Colon (tissue), 2 donors: ENCODE measurements around the gene B4GALT1.

Experiments
- FAIRE-seq: peaks from 2 replicates; lab custom pipeline; 2012; peaks lifted over from hg19 to GRCh38; lab: Jason Lieb, UNC
- donor health status: control.
- donor health status: control.

Gene B4GALT1

DNA sequence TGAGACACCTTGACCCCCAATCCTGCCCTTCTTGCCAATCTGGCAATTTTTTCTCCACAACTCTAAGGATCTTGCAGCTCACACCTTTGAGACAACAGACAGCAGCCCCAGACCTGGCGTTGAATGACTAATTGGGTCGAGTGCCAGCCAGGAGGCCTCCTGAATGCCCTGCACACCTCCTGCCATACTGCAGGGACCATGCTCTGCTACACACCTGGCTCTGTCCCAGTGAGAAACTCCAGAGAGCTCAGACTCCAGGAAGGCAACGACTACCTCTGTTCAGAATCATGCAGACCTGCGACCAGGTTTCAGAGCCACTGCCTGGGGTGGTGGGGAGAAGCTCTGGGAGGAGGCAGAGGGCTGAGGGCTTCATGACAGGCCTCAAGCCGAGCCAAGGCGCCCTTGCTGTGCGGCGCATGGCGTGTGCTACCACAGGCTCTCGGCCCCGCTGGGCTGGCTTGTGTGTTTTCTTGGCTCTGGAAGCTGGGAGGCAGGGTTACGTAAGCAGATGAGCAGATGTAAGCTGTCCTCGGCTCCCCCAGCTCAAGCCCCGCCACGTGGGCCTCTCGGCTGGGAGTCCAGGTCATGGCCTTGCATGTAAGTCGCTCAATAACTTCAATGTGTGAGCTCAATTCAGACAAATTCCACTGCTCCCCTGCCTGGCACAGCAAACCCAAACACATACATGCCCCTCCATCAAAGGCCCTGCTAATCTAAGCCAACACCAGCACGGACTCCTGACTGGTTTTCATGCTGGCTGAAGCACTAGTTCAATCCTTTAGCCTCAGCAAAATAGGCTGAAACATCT lies 27.5 kb downstream of the B4GALT1 start:
- no peak for FAIRE-seq

DNA sequence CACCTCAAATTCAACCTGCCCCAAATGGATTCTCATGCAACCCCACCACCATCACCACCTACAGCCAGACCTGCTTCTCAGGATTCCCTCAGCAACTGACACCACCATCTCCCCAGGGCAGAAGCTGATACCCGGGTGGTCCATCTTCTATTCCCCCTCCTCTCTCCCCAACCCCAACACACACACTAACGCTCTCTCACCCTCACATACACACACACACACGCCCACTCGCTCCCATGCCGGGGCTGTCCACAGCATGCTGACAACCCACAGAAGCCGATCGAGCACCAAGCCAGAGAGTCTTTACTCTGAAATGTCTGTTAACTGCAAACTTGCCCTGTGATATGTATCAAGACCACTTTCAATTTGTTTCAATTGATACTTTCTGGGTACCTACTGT lies 28.4 kb downstream of the B4GALT1 start:
- FAIRE-seq, result no peak

- FAIRE-seq, result no peak
Observed at GRCh38 chr9:33137781-33138264, 29.3 kb downstream of the B4GALT1 start.

GRCh38 chr9:33136721-33137670 lies 30.1 kb downstream of the B4GALT1 start:
- no peak for FAIRE-seq

- no peak for FAIRE-seq
Observed at GRCh38 chr9:33135470-33135958, 31.6 kb downstream of the B4GALT1 start.

DNA sequence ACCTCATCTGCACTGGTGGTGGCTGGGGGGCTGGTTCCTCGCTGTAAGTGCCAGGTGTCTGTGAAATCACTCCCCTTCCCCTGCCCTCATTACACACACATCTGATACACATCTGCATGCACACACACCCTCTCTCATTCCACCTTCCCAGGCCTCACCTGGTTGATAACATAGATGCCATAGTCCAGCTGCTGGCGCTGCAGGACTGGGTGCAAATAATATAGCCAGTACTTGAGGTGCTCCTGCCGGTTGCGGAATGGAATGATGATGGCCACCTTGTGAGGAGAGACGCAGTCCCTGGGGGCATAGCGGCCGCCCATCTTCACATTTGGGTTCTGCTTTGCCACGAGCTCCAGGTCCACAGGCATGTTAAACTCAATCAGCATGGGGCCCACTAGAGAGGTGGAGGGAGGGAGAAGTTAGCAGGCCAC lies 32.1 kb downstream of the B4GALT1 start:
- no peak for FAIRE-seq

DNA sequence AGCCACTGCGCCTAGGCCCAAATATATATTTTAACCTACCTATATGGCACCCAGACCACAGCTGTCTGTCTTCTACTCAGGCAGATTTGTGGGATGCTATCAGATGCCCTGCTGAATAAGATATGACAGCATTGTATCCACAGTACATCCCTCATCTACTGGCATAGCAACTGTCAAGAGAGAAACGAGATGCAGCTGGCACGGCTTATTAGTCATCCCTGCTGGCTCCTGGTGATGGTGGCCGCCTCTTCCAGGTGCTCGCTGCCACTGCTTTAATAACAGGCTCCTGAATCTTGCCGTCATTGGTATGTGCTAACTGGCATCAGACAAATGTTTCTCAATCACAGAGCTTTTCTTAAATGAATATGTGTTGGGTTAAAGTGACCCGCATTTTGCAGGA lies 34.0 kb downstream of the B4GALT1 start:
- FAIRE-seq, result no peak

GRCh38 chr9:33131790-33132772 lies 35.1 kb downstream of the B4GALT1 start:
- no peak for FAIRE-seq

GRCh38 chr9:33130961-33131789 lies 36.0 kb downstream of the B4GALT1 start:
- no peak for FAIRE-seq

GRCh38 chr9:33129886-33130881 lies 37.0 kb downstream of the B4GALT1 start:
- FAIRE-seq, result no peak

- no peak for FAIRE-seq
Observed at GRCh38 chr9:33129251-33129885, 37.8 kb downstream of the B4GALT1 start.

GRCh38 chr9:33128570-33128969 lies 38.6 kb downstream of the B4GALT1 start:
- no peak for FAIRE-seq

DNA sequence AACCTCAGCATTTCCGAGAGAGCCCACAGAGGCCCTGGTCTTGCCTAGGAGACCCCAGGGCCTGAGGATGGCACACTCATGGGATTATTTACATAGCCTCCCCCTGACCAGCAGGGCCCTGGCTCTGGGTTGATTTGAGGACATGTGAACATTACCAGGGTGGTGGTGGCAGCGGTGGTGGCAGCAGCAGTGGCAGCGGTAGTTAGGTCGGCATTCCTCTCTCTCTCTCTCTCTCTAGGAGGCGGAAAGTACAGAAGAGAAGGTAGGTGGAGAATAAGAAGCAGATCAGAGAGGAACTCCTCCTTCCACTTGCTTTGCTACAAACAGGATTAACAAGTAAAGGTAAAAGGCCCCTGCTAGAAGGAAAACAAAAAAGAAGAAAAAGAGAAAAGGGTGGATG lies 39.3 kb downstream of the B4GALT1 start:
- no peak for FAIRE-seq

GRCh38 chr9:33125871-33126823 lies 41.0 kb downstream of the B4GALT1 start:
- FAIRE-seq, result no peak

- FAIRE-seq, result no peak
Observed at GRCh38 chr9:33125461-33125860, 41.7 kb downstream of the B4GALT1 start.

DNA sequence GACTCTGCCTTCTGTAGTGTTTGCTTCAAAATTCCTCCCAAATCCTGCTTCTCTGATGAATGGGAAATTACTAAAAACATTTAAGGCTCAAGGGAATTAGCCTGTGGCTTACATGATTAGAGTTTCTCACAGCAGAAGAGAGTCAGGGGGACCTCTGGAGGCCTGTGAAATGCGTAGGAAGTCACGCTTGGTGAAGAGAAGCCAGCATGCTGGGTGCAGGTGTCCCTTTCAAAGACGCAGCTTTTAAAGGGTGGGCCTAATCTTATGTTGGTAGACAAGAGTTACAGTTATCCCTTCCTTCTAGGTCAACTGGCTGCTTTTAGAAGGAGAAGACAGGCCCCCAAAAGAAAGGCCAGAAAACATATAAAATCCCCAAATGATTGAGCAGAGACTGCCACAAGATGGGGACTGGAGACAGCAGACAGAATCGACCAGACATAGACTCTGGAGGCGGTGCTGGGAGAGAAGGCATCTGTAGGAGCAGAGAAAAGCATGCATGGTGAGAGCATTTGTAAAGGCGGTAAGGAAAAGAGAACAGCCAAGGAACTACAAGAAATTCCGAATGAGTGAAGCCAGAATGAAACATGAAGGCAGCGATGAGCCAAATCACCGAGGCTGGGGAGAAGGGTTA lies 42.3 kb downstream of the B4GALT1 start:
- no peak for FAIRE-seq

GRCh38 chr9:33124046-33124445 lies 43.1 kb downstream of the B4GALT1 start:
- no peak for FAIRE-seq
